H1 (cell line): ENCODE data around the gene STAT5A. TPM values are rescaled to one million over a fixed set of nuclear protein-coding genes. Genes with fewer than 3 reads are reported as not detected.

Source experiments
- EGR1 ChIP-seq: IDR thresholded peaks from 2 replicates; pipeline ENCODE4 v1.6.1; 2011; ENCODE audit warnings: low read depth, low read length, borderline replicate concordance
- EP300 ChIP-seq, 2 experiments: IDR thresholded peaks; 1 replicate in 1 of 2; 2 replicates in 1 of 2; pipeline ENCODE4 v1.6.1; 2011 to 2012; ENCODE audit warnings: low read depth in 2 of 2, low read length in 2 of 2, mild to moderate bottlenecking in 2 of 2, borderline replicate concordance in 1 of 2, inconsistent platforms in 1 of 2, moderate library complexity in 1 of 2
- MAX ChIP-seq: IDR thresholded peaks from 2 replicates; pipeline ENCODE4 v1.6.1; 2012; ENCODE audit warnings: inconsistent platforms
- RFX5 ChIP-seq: IDR thresholded peaks from 2 replicates; pipeline ENCODE4 v1.6.1; 2011; ENCODE audit warnings: low read depth, low read length, improper control_type of control experiment, borderline replicate concordance
- SAP30 ChIP-seq: fragments of 300-600 bp; sonication (generic); IDR thresholded peaks from 2 replicates; pipeline ENCODE4 v1.7.1; 2012; ENCODE audit warnings: low read length, moderate library complexity, mild to moderate bottlenecking, inconsistent platforms; ENCODE audit not compliant: insufficient read depth, insufficient replicate concordance
- polyA plus RNA-seq, 7 experiments: library from polyadenylated mRNA; depleted of rRNA in 3 of 7; stranded (reverse) in 5 of 7; unstranded in 2 of 7; fragments of >200 nt in 5 of 7; fragments of 200-250 nt in 2 of 7; gene quantifications; 1 replicate in 5 of 7; 2 replicates in 1 of 7; 4 replicates in 1 of 7; pipeline versions ENCODE4 v1.2.1 to v1.2.3, GENCODE V29; 2011 to 2013; ENCODE audit warnings: missing spikeins in 2 of 7, mixed read lengths in 2 of 7
- total RNA-seq: library from RNA; stranded (reverse); fragmentation: NEBNext Ultra II Directional; extraction: Animal tissue kit (Norgen Biotek cat#: 25700); gene quantifications from 2 replicates; pipeline ENCODE4 v1.2.1, GENCODE V29; 2021
- TF ChIP-seq, protein P1 (sequence below): IDR thresholded peaks from 2 replicates; pipeline ENCODE4 v1.6.1; 2011; ENCODE audit warnings: low read depth, mild to moderate bottlenecking, low read length; ENCODE audit not compliant: insufficient read depth

The STAT5A gene
- total and polyA plus RNA-seq, 2 of the 8 experiments (the other 6 are each of a cell fraction or from before 2014, with no cell fraction given) = 4.2 to 5.4 TPM

DNA sequence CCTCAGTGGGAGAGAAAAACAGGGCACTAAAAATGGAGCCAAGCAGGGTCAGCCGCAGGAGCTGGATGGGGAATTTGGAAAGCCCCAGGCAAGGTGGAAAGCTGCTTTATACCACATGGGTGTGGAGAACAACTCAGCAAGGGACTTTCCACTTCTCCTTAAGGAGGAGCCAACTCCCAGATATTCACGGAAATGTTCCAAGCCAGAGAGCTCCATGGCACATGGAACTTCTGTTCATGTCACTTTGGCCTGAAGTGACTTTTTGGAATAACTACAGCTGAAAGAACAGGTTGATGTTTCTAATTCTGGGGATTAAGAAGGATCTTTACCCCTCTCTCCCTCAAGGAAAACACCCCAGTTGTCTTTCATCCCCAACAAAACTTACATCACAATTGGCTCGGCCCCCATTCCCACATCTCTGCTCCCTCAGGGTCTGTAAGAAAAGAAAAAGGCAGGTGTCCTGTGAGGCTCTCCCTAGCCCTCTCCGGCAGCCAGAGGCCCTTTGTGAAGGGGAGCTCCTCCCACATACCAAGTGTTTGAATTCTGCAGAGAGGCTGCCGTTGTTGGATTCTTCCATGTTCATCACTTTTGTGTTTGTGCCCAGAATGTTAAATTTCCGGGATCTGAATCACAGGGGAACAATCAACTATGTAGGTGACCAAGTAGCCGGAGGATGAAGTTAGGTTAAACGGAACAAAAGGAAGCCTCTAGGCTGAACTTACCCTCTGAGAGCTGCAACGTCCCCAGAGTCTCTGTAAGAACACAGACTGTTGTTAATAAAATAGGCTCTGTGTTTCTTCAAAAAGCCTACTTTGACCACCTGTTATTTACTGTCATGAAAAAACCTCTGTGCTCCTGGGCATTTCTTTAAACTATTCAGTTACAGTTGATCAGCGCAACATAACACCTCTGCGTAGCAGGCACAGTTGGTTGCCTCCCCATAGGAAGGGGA, 41.0 kb downstream of the STAT5A start (continued):
- TF ChIP-seq, protein P1, sequence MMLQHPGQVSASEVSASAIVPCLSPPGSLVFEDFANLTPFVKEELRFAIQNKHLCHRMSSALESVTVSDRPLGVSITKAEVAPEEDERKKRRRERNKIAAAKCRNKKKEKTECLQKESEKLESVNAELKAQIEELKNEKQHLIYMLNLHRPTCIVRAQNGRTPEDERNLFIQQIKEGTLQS = no peak
- TF ChIP-seq EP300 (IDR thresholded peaks at IDR 0.05; ENCODE audit: borderline replicate concordance in 1 of 2, low read depth in 2 of 2, low read length in 2 of 2) (peak in 1 of 2 experiments; percentile 63; a peak in 1 of 3 replicates), MAX (no peak), RFX5 (no peak), SAP30 (no peak), EGR1 (no peak)
